ENCODE results near the gene EFNA1.

The EFNA1 gene

GRCh38 chr1:155127105-155127966 is at the start of gene EFNA1:
TSS of gene EFNA1 (plus strand) at chr1:155127876. CDS start at chr1:155127978, 102 bp downstream.
- Histone ChIP-seq H3K36me3 (ENCODE audit: control insufficient read depth, insufficient read depth, low read length) (no peaks in the 10 kb centered on the region), H3K4me3 (ENCODE audit: low read depth, low read length) (peak within 1 kb of the TSS; percentile 87), H3K27me3 (ENCODE audit: control insufficient read depth, insufficient read depth, low read length) (peaks cover 68% of the 10 kb centered on the region), H3K9me3 (ENCODE audit: control insufficient read depth, insufficient read depth, low read length) (no peaks in the 10 kb centered on the region), H3K4me1 (ENCODE audit: control insufficient read depth, insufficient read depth, low read length) (peaks cover 32% of the 10 kb centered on the region), H3K9ac (ENCODE audit: low read depth, low read length) (no peak within 1 kb of the TSS)

- H3K4me3 ChIP-seq (ENCODE audit: low read depth, low read length) = peak within 1 kb of the TSS; percentile 68
- H3K27me3 ChIP-seq (ENCODE audit: control insufficient read depth, insufficient read depth, low read length) = peaks cover 82% of the 10 kb centered on the region
- peaks cover 9% of the 10 kb centered on the region for H3K4me1 ChIP-seq (ENCODE audit: control insufficient read depth, insufficient read depth, low read length)
- H3K9me3 ChIP-seq (ENCODE audit: control insufficient read depth, insufficient read depth, low read length) = no peaks in the 10 kb centered on the region
- H3K36me3 ChIP-seq (ENCODE audit: control insufficient read depth, insufficient read depth, low read length) = no peaks in the 10 kb centered on the region
- H3K9ac ChIP-seq (ENCODE audit: low read depth, low read length) = no peak within 1 kb of the TSS
Measured at GRCh38 chr1:155078469-155079209, 49.0 kb upstream of the EFNA1 start, which contains the start of gene EFNA3. TSS of gene EFNA3 (plus strand) at chr1:155078837. CDS start at chr1:155078942, 105 bp downstream.

GRCh38 chr1:155079210-155079486 is 48.5 kb upstream of the EFNA1 start:
- H3K9me3 ChIP-seq (ENCODE audit: control insufficient read depth, insufficient read depth, low read length) = no peaks in the 10 kb centered on the region
- H3K9ac ChIP-seq (ENCODE audit: low read depth, low read length) = no peak overlapping the region
- H3K4me1 ChIP-seq (ENCODE audit: control insufficient read depth, insufficient read depth, low read length) = peaks cover 9% of the 10 kb centered on the region
- H3K27me3 ChIP-seq (ENCODE audit: control insufficient read depth, insufficient read depth, low read length) = peaks cover 84% of the 10 kb centered on the region
- peak overlapping the region; percentile 68 for H3K4me3 ChIP-seq (ENCODE audit: low read depth, low read length)
- H3K36me3 ChIP-seq (ENCODE audit: control insufficient read depth, insufficient read depth, low read length) = no peaks in the 10 kb centered on the region

- peak overlapping the region; percentile 68 for H3K4me3 ChIP-seq (ENCODE audit: low read depth, low read length)
- no peaks in the 10 kb centered on the region for H3K9me3 ChIP-seq (ENCODE audit: control insufficient read depth, insufficient read depth, low read length)
- H3K9ac ChIP-seq (ENCODE audit: low read depth, low read length) = no peak overlapping the region
- H3K36me3 ChIP-seq (ENCODE audit: control insufficient read depth, insufficient read depth, low read length) = no peaks in the 10 kb centered on the region
- peaks cover 84% of the 10 kb centered on the region for H3K27me3 ChIP-seq (ENCODE audit: control insufficient read depth, insufficient read depth, low read length)
- H3K4me1 ChIP-seq (ENCODE audit: control insufficient read depth, insufficient read depth, low read length) = peaks cover 12% of the 10 kb centered on the region
Measured at GRCh38 chr1:155079487-155080311, 48.0 kb upstream of the EFNA1 start.

GRCh38 chr1:155080312-155081228 is 47.1 kb upstream of the EFNA1 start:
- no peak overlapping the region for H3K9ac ChIP-seq (ENCODE audit: low read depth, low read length)

GRCh38 chr1:155081472-155082300 is 46.0 kb upstream of the EFNA1 start:
- peaks cover 67% of the 10 kb centered on the region for H3K27me3 ChIP-seq (ENCODE audit: control insufficient read depth, insufficient read depth, low read length)
- peak overlapping the region; percentile 68 for H3K4me3 ChIP-seq (ENCODE audit: low read depth, low read length)
- H3K9ac ChIP-seq (ENCODE audit: low read depth, low read length) = no peak overlapping the region
- no peaks in the 10 kb centered on the region for H3K36me3 ChIP-seq (ENCODE audit: control insufficient read depth, insufficient read depth, low read length)
- H3K9me3 ChIP-seq (ENCODE audit: control insufficient read depth, insufficient read depth, low read length) = no peaks in the 10 kb centered on the region
- peaks cover 12% of the 10 kb centered on the region for H3K4me1 ChIP-seq (ENCODE audit: control insufficient read depth, insufficient read depth, low read length)

More at GRCh38 chr1:155080312-155081228, 47.1 kb upstream of the EFNA1 start:
- H3K4me3 ChIP-seq (ENCODE audit: low read depth, low read length) = peak overlapping the region; percentile 68
- no peaks in the 10 kb centered on the region for H3K36me3 ChIP-seq (ENCODE audit: control insufficient read depth, insufficient read depth, low read length)
- H3K9me3 ChIP-seq (ENCODE audit: control insufficient read depth, insufficient read depth, low read length) = no peaks in the 10 kb centered on the region
- peaks cover 76% of the 10 kb centered on the region for H3K27me3 ChIP-seq (ENCODE audit: control insufficient read depth, insufficient read depth, low read length)
- H3K4me1 ChIP-seq (ENCODE audit: control insufficient read depth, insufficient read depth, low read length) = peaks cover 12% of the 10 kb centered on the region

- Histone ChIP-seq H3K27me3 (ENCODE audit: control insufficient read depth, insufficient read depth, low read length) (peaks cover 59% of the 10 kb centered on the region), H3K4me3 (ENCODE audit: low read depth, low read length) (peak overlapping the region; percentile 52), H3K9me3 (ENCODE audit: control insufficient read depth, insufficient read depth, low read length) (no peaks in the 10 kb centered on the region), H3K36me3 (ENCODE audit: control insufficient read depth, insufficient read depth, low read length) (no peaks in the 10 kb centered on the region), H3K9ac (ENCODE audit: low read depth, low read length) (no peak overlapping the region), H3K4me1 (ENCODE audit: control insufficient read depth, insufficient read depth, low read length) (peaks cover 12% of the 10 kb centered on the region)
Measured at GRCh38 chr1:155082301-155083051, 45.2 kb upstream of the EFNA1 start.

GRCh38 chr1:155083052-155083541 is 44.6 kb upstream of the EFNA1 start:
- Histone ChIP-seq H3K4me3 (ENCODE audit: low read depth, low read length) (peak overlapping the region; percentile 52), H3K36me3 (ENCODE audit: control insufficient read depth, insufficient read depth, low read length) (no peaks in the 10 kb centered on the region), H3K4me1 (ENCODE audit: control insufficient read depth, insufficient read depth, low read length) (peaks cover 14% of the 10 kb centered on the region), H3K9me3 (ENCODE audit: control insufficient read depth, insufficient read depth, low read length) (no peaks in the 10 kb centered on the region), H3K27me3 (ENCODE audit: control insufficient read depth, insufficient read depth, low read length) (peaks cover 53% of the 10 kb centered on the region), H3K9ac (ENCODE audit: low read depth, low read length) (no peak overlapping the region)

GRCh38 chr1:155083865-155084721 is 43.6 kb upstream of the EFNA1 start:
- no peaks in the 10 kb centered on the region for H3K36me3 ChIP-seq (ENCODE audit: control insufficient read depth, insufficient read depth, low read length)
- no peaks in the 10 kb centered on the region for H3K9me3 ChIP-seq (ENCODE audit: control insufficient read depth, insufficient read depth, low read length)
- H3K27me3 ChIP-seq (ENCODE audit: control insufficient read depth, insufficient read depth, low read length) = peaks cover 50% of the 10 kb centered on the region
- peak overlapping the region; percentile 93 for H3K4me3 ChIP-seq (ENCODE audit: low read depth, low read length)
- peaks cover 14% of the 10 kb centered on the region for H3K4me1 ChIP-seq (ENCODE audit: control insufficient read depth, insufficient read depth, low read length)
- H3K9ac ChIP-seq (ENCODE audit: low read depth, low read length) = no peak overlapping the region
